GM12878 (cell line): Measurements from ENCODE around the gene SRSF12. TPM values are rescaled to one million over a fixed set of nuclear protein-coding genes. Genes with fewer than 3 reads are reported as not detected.
"Not testable (repeated sequence)": the region's sequence is repeated elsewhere in the genome, so short reads cannot be mapped to it uniquely, and the experiment has no call there.

Experiments used
- ATAC-seq: fragments of 200-7000 bp; cut with Tn5 transposase; 3 replicates; pipeline ENCODE4 v1.9.1; 2020; ENCODE audit warnings: mild to moderate bottlenecking, moderate library complexity
- BruUV-seq: library from RNA; stranded (reverse); fragments of 400-500 nt; replicated peaks from 2 replicates; lab custom pipeline; 2021; lab: Mats Ljungman, UMichigan
- CTCF ChIA-PET: fragments of 300-600 bp; sonication (Branson Sonifier 250); formaldehyde crosslinking; extraction: SDS; loops from one replicate; lab custom pipeline; 2021; ENCODE audit warnings: inconsistent platforms; lab: Yijun Ruan, JAX
- POLR2A ChIA-PET: fragments of 350-600 bp; formaldehyde crosslinking; extraction: SDS; loops from one replicate; lab custom pipeline; 2021; ENCODE audit warnings: inconsistent platforms; lab: Charles Lee
- RAD21 ChIA-PET: fragments of 300-600 bp; sonication (Branson Sonifier 250); formaldehyde crosslinking; loops from one replicate; lab custom pipeline; 2023; ENCODE audit warnings: antibody characterized with exemption; ENCODE audit not compliant: unreplicated experiment; lab: Charles Lee
- SMC1A ChIA-PET: fragments of 300-600 bp; sonication (Branson Sonifier 250); formaldehyde crosslinking; loops from one replicate; lab custom pipeline; 2023; ENCODE audit not compliant: unreplicated experiment, uncharacterized antibody; lab: Charles Lee
- DNase-seq: peaks from one replicate; pipeline ENCODE4 v3.0.0-alpha.2; 2011; ENCODE audit warnings: low read depth, low spot score
- FAIRE-seq: peaks from 3 replicates; lab custom pipeline; 2011; peaks lifted over from hg19 to GRCh38; lab: Jason Lieb, UNC
- H2AFZ ChIP-seq: 2 replicates; pipeline ENCODE4 v1.6.0; 2011; ENCODE audit warnings: low read depth, low read length, control low read depth; ENCODE audit not compliant: control insufficient read depth
- H3K27ac ChIP-seq: 2 replicates; pipeline ENCODE4 v1.5.1; 2011; ENCODE audit warnings: control low read depth; ENCODE audit not compliant: control insufficient read depth, insufficient read depth
- H3K27me3 ChIP-seq, 2 experiments: replicated peaks in 1 of 2; 2 replicates each; pipeline versions ENCODE4 v1.6.0 to v1.6.1; 2011; ENCODE audit warnings: low read length in 1 of 2; ENCODE audit not compliant: control insufficient read depth in 2 of 2, insufficient read depth in 2 of 2
- H3K36me3 ChIP-seq, 2 experiments: 2 replicates each; pipeline ENCODE4 v1.5.1; 2011; ENCODE audit warnings: low read length in 1 of 2; ENCODE audit not compliant: control insufficient read depth in 2 of 2, insufficient read depth in 2 of 2
- H3K4me1 ChIP-seq: 2 replicates; pipeline ENCODE4 v1.6.1; 2011; ENCODE audit warnings: mild to moderate bottlenecking, low read length, moderate library complexity, mixed read lengths; ENCODE audit not compliant: control insufficient read depth, insufficient read depth
- H3K4me2 ChIP-seq: 2 replicates; pipeline ENCODE4 v1.6.0; 2011; ENCODE audit warnings: control low read depth; ENCODE audit not compliant: control insufficient read depth, insufficient read depth
- H3K4me3 ChIP-seq: fragments of 200-600 bp; sonication (generic); 2 replicates; pipeline ENCODE4 v1.5.1; 2016
- H3K79me2 ChIP-seq: 2 replicates; pipeline ENCODE4 v1.6.0; 2011; ENCODE audit warnings: low read length; ENCODE audit not compliant: control insufficient read depth, insufficient read depth
- H3K9ac ChIP-seq: 2 replicates; pipeline ENCODE4 v1.8.0; 2011; ENCODE audit warnings: low read length, control low read depth, mixed read lengths; ENCODE audit not compliant: control insufficient read depth, insufficient read depth
- H3K9me3 ChIP-seq: replicated peaks from 3 replicates; pipeline ENCODE4 v1.5.1; 2011; ENCODE audit warnings: mild to moderate bottlenecking, low read length; ENCODE audit not compliant: control insufficient read depth, insufficient read depth
- H4K20me1 ChIP-seq: 2 replicates; pipeline ENCODE4 v1.6.0; 2011; ENCODE audit not compliant: control insufficient read depth, insufficient read depth
- ASH2L ChIP-seq: fragments of 300-600, 200-600 bp; sonication (generic); IDR thresholded peaks from 2 replicates; pipeline ENCODE4 v1.6.1; 2017; ENCODE audit warnings: low read depth, mild to moderate bottlenecking, borderline replicate concordance
- BACH1 ChIP-seq: fragments of 450-650 bp; IDR thresholded peaks from 2 replicates; pipeline ENCODE4 v1.6.1; 2017; ENCODE audit warnings: mild to moderate bottlenecking, borderline replicate concordance
- BHLHE40 ChIP-seq, 2 experiments: fragments of 450-650 bp in 1 of 2; IDR thresholded peaks; 2 replicates each; pipeline ENCODE4 v1.6.1; 2011 to 2017; ENCODE audit warnings: low read depth in 2 of 2, borderline replicate concordance in 1 of 2, improper control_type of control experiment in 1 of 2, low read length in 1 of 2, mild to moderate bottlenecking in 1 of 2
- CHD1 ChIP-seq: IDR thresholded peaks from 2 replicates; pipeline ENCODE4 v1.6.1; 2012; ENCODE audit warnings: low read depth, low read length, improper control_type of control experiment
- CHD2 ChIP-seq: IDR thresholded peaks from 2 replicates; pipeline ENCODE4 v1.6.1; 2011; ENCODE audit warnings: low read depth, low read length, improper control_type of control experiment, borderline replicate concordance
- MYB ChIP-seq: fragments of 150-350 bp; IDR thresholded peaks from 2 replicates; pipeline ENCODE4 v1.6.1; 2014; ENCODE audit warnings: mild to moderate bottlenecking, low read depth, low read length, borderline replicate concordance
- SMC3 ChIP-seq: IDR thresholded peaks from 2 replicates; pipeline ENCODE4 v1.6.1; 2011; ENCODE audit warnings: low read length, improper control_type of control experiment, borderline replicate concordance
- TCF7 ChIP-seq: IDR thresholded peaks from 2 replicates; pipeline ENCODE4 v1.6.1; 2014; ENCODE audit warnings: antibody characterized with exemption, borderline replicate concordance
- ZNF384 ChIP-seq: IDR thresholded peaks from 2 replicates; pipeline ENCODE4 v1.6.1; 2012; ENCODE audit warnings: low read depth, mild to moderate bottlenecking, low read length, improper control_type of control experiment, borderline replicate concordance
- ZNF687 ChIP-seq: fragments of 450-650 bp; IDR thresholded peaks from 2 replicates; pipeline ENCODE4 v1.6.1; 2017; ENCODE audit warnings: mild to moderate bottlenecking, moderate library complexity
- ZZZ3 ChIP-seq: IDR thresholded peaks from 2 replicates; pipeline ENCODE4 v1.6.1; 2011; ENCODE audit warnings: low read depth; ENCODE audit not compliant: control insufficient read depth, insufficient read length
- WGBS: methylation state at CpG from one replicate; pipeline ENCODE4 v1.1.6; 2016; ENCODE audit warnings: low lambda C conversion rate; ENCODE audit not compliant: insufficient replicate concordance, insufficient coverage; ENCODE audit errors: missing lambda C conversion rate; 5-methylcytosine and 5-hydroxymethylcytosine counted together
- in situ Hi-C: fragments of 300-500 bp; cut with MboI; formaldehyde crosslinking; loops from 9 replicates; pipeline ENCODE4 v1.14.3; 2018; ENCODE audit warnings: mixed read lengths
- intact Hi-C: fragments of 100-400 bp; cut with micrococcal nuclease; formaldehyde crosslinking; loops from one replicate; pipeline ENCODE4 v1.14.2; 2022; ENCODE audit not compliant: unreplicated experiment
- polyA plus RNA-seq, 11 experiments: library from polyadenylated mRNA; depleted of rRNA in 4 of 11; unstranded in 6 of 11; stranded (reverse) in 5 of 11; fragments of >200 nt; fragmentation: Nextera tagmentation in 4 of 11; fragmentation: Illumina TruSeq in 1 of 11; extraction: Ambion mirVana in 4 of 11; extraction: Trizol in 1 of 11; gene quantifications; 1 replicate in 1 of 11; 2 replicates in 10 of 11; pipeline versions ENCODE4 v1.2.1 to v1.2.3, GENCODE V29; 2011 to 2016; ENCODE audit warnings: inconsistent platforms in 2 of 11, missing spikeins in 2 of 11, low read depth in 1 of 11
- total RNA-seq, 4 experiments: library from RNA; depleted of rRNA in 3 of 4; stranded (reverse); fragments of >200 nt in 3 of 4; fragmentation: Illumina TruSeq in 1 of 4; extraction: Trizol in 1 of 4; gene quantifications; 2 replicates each; pipeline versions ENCODE4 v1.2.1 to v1.2.3, GENCODE V29; 2013 to 2021
- TF ChIP-seq, protein P1 (sequence below): IDR thresholded peaks from 2 replicates; pipeline ENCODE4 v1.6.1; 2011; ENCODE audit warnings: mild to moderate bottlenecking, low read depth, low read length, moderate library complexity; ENCODE audit not compliant: insufficient replicate concordance

Gene SRSF12
- total and polyA plus RNA-seq, 10 of the 15 experiments (the other 5 are each of a cell fraction or from before 2014, with no cell fraction given): 0.03 to 0.23 TPM; not detected in 8

DNA sequence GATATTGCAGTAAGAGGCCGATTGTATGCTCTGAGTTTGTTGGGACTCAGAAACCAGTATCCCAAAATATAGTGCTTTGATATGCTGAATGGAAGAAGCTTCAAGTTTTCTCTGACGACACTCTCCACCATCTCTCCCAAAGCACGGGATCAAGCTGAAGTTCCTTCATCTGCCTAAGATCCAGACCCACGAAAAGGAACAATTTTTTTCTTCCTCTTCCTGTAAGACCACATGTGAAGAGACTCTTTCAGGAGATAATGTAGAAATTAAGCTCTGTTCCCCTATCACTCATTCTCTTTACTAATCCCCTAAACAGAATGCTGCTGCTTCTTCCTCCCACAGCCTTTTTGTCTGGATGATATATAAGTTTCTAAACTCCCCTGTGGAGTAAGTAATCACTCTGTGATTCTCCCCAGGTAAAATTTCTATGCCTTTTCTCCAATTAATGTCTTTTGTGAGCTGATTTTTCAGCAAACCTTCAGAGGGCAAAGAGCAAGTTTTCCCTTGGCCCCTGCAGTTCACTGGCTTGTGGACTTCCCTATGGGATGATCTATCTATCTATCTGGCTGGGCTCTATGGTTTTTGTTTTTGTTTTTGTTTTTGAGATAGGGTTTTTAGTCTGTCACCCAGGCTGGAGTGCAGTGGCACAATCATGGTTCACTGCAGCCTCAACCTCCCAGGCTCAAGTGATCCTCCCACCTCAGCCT is 50.8 kb downstream of the SRSF12 start:
- Histone ChIP-seq H3K4me1 (no peaks in the 10 kb centered on the region), H3K4me2 (no peak overlapping the region), H3K27me3 (no peaks in the 10 kb centered on the region; a peak in 1 of 4 replicates), H4K20me1 (no peaks in the 10 kb centered on the region), H3K4me3 (no peak overlapping the region), H2AFZ (no peak overlapping the region), H3K9ac (no peak overlapping the region), H3K79me2 (no peaks in the 10 kb centered on the region), H3K9me3 (no peaks in the 10 kb centered on the region), H3K27ac (no peak overlapping the region), H3K36me3 (no peaks in the 10 kb centered on the region)
- in situ Hi-C loops (no loop called here), intact Hi-C loops (no loop called here)
- FAIRE-seq: no peak
- no peak for DNase-seq
- RAD21 ChIA-PET: no interaction called here
- SMC1A ChIA-PET: no interaction called here
- no TSS peak for BruUV-seq
- TF ChIP-seq CHD1 (no peak), ZNF384 (no peak), BACH1 (no peak), SMC3 (no peak), ZNF687 (no peak), TCF7 (no peak), ASH2L (no peak), MYB (no peak), BHLHE40 (IDR thresholded peaks at IDR 0.05; ENCODE audit: borderline replicate concordance in 1 of 2, low read depth in 2 of 2, low read length in 1 of 2) (no peak), CHD2 (no peak), ZZZ3 (no peak)
- TF ChIP-seq, protein P1, sequence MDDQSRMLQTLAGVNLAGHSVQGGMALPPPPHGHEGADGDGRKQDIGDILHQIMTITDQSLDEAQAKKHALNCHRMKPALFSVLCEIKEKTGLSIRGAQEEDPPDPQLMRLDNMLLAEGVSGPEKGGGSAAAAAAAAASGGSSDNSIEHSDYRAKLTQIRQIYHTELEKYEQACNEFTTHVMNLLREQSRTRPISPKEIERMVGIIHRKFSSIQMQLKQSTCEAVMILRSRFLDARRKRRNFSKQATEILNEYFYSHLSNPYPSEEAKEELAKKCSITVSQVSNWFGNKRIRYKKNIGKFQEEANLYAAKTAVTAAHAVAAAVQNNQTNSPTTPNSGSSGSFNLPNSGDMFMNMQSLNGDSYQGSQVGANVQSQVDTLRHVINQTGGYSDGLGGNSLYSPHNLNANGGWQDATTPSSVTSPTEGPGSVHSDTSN: no peak
- POLR2A ChIA-PET: interaction anchor here (0.6 to 0.7 kb wide), 3 partner anchors 14 to 1288 kb away, joined by 3 read pairs; partner anchors contain the start of gene PNRC1
- ATAC-seq: no peak
- CTCF ChIA-PET: interaction anchor here (0.5 to 1.4 kb wide), 4 partner anchors 13 to 1461 kb away, joined by 3 to 5 read pairs (median 3); no protein-coding TSS in a partner anchor
- 50% methylated on average over 4 of the region's 4 CpGs for WGBS

DNA sequence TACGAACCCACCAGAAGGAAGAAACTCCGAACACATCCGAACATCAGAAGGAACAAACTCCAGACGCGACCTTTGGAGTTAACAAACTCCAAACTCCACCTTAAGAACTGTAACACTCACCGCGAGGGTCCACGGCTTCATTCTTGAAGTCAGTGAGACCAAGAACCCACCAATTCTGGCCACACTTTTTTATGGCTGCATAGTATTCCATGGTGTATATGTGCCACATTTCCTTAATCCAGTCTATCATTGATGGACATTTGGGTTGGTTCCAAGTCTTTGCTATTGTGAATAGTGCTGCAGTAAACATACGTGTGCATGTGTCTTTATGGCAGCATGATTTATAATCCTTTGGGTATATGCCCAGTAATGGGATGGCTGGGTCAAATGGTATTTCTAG is 51.8 kb downstream of the SRSF12 start:
- H3K36me3 ChIP-seq, H3K4me1 ChIP-seq, in situ Hi-C loops, H3K79me2 ChIP-seq, RAD21 ChIA-PET, H2AFZ ChIP-seq, H3K9me3 ChIP-seq, H3K27ac ChIP-seq, FAIRE-seq, DNase-seq, H4K20me1 ChIP-seq, POLR2A ChIA-PET, H3K9ac ChIP-seq, H3K4me2 ChIP-seq, H3K27me3 ChIP-seq, ATAC-seq, intact Hi-C loops, BruUV-seq, H3K4me3 ChIP-seq, SMC1A ChIA-PET: not testable (repeated sequence)
- CTCF ChIA-PET: interaction anchor here (1.2 kb wide), 1 partner anchor 17 kb away, joined by 3 read pairs; no protein-coding TSS in a partner anchor
- WGBS: 87% methylated on average over 9 of the region's 9 CpGs
